Measurements from ENCODE around the gene PLCB1. TPM values are rescaled to one million over a fixed set of nuclear protein-coding genes. Genes with fewer than 3 reads are reported as not detected.

PLCB1 gene
- total RNA-seq, 1 donor from 2014 or later, result 58.5 TPM

DNA sequence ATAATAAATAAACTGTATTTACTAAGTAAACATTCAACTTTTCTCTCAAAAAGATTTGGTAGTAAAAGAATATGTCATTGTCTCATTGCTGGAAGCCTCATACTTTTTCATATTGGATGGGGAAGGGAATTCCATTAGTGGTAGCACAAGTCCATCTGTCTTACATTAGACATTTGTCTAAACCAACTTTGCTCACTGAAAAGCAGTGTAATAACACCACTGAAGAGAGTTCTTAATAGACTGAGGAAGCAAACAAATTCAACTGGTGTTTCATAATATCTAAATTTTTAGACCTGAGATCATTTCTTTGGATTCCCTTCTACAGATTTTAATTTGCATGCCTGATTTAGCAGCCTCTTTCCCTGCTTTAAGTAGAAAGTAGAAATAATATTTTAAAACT is 62.7 kb downstream of the PLCB1 start:
- intact Hi-C loops (cut with DNase I), result no loop called here
- DNase-seq (ENCODE audit: low spot score) (no peak), ATAC-seq (peak; percentile 78)

DNA sequence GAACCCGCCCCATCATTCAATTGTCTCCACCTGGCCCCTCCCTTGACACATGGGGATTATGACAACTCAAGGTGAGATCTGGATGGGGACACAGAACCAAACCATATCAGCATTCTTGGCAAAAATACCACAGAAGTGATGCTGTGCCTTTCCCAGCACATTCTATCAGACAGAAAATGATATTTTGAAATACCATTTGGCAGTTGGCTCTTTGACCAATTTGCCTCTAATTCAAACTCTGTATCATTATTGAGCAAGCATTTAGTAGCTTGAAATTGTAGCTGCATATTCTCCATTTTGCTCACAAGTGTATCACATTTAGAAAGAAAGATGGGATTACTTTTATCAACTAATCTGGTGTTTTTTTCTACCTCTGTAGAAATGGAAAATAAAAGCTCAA is 64.0 kb downstream of the PLCB1 start:
- no peak for DNase-seq (ENCODE audit: low spot score)
- no peak for ATAC-seq
- intact Hi-C loops (cut with DNase I), result no loop called here

DNA sequence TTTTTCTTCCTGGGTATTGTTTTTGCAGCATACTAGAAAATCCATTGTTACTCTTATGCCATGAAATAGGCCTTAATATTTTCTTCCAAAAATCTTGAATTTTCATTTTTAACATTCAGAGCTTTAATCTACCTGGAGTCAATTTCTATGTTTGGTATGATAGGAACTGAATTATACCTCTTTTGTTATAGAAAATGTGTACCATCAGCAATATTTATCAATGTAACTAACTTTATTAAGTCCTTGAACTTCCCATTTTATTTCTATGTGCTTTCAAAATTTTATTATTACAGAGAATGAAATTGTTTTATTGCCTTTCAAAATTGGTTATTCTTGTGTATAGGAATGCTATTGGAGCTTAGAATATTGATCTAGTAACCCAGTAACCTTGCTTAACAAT is 68.2 kb downstream of the PLCB1 start:
- ATAC-seq, result no peak
- DNase-seq (ENCODE audit: low spot score), result no peak
- intact Hi-C loops (cut with DNase I), result no loop called here

DNA sequence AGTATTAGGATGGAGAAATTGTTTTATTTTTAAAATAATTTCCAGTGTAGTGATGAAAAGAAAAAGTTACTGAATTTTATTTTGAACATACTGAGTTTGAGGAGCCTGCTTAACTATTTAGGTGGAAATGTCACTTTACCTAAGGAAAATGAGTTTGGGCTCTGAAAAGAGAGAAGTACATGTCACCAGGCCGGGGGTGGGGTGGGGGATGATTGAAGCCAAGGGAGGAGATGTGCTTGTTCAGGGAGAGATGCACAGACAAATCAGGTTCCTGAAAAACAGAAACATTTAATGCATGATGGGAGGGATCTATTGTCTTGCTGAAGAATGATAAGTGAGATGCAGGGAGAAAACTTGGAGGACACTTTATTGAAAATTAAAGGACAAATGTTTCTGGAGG is 71.3 kb downstream of the PLCB1 start:
- ATAC-seq, result no peak
- DNase-seq (ENCODE audit: low spot score), result no peak
- intact Hi-C loops (cut with DNase I), result no loop called here

DNA sequence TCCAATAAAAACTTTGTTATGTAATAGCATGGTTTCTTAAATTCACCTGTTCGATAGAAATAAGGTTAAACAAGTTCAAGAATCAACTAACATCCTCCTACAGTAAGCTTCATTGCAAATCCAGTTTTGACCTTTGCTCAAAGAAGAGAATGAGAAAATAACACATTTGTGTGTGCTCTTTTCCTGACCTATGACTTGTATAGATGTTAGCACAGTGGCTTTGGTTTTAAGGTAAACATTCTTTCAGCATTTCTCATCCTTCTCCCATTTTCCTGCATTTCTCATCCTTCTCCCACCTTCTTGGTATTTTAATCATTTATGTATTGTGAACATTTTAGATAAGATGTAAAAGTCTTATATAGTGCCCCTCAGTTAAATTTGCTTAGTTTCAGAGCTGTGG is 73.9 kb downstream of the PLCB1 start:
- ATAC-seq, result no peak
- intact Hi-C loops (cut with DNase I), result no loop called here
- no peak for DNase-seq (ENCODE audit: low spot score)

DNA sequence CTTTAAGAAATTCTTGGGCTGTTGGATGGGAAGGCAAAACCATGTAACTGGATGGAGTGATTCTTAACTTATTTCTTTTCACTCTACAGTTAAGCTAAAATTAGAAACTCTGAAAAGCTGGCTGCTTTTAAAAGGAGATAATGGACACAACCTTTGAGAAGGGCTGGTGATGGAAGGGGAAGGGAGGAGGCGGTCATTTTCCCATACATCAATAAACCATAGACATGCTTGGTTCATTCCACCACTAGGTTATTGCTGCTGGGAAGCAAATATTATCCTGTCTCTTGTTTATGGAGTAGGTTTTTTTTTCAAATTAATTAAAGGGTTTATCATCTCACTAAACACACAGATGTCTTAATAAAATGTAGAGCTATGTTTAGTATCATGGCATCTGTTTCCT is 76.2 kb downstream of the PLCB1 start:
- DNase-seq (ENCODE audit: low spot score), result no peak
- intact Hi-C loops (cut with DNase I), result no loop called here
- ATAC-seq, result no peak

DNA sequence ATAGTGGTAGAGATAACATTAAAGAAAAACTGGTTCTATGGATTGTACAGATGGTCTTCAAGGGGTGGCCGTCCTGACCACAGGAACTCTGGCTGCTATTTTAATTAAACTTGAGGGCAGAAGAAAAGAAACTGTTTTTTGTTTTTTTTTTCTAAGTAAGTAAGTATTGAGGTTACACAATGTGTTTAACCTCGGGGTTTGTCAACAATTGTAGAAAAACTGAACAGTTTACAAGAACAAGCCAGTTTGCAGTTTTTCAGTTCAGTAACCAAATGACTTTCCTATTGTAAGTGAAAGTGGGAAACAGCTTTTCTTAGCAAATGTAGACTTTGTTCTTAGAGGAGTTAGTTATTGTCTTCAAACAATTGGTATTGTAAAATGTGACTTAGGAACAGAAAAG is 77.0 kb downstream of the PLCB1 start:
- DNase-seq (ENCODE audit: low spot score), result no peak
- no peak for ATAC-seq
- intact Hi-C loops (cut with DNase I), result no loop called here

DNA sequence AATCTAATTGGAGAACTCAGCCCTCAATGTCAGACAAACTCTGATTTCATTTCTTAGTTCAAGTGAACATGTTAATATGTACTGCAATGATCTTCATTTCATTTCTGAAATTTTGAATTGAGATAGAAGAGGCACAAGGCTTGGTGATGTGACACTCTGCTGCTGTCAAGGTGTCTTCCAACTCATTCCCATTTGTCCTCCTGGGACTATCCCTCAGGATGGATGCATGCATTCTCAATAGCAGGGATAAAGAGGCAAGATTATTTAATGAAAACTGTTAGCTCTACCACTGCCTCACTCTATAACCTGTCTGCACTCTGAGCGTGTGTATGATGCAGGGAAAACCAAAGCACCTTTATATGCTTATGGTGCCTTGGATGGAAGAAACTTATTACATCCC is 78.7 kb downstream of the PLCB1 start:
- ATAC-seq, result no peak
- intact Hi-C loops (cut with DNase I), result no loop called here
- no peak for DNase-seq (ENCODE audit: low spot score)

DNA sequence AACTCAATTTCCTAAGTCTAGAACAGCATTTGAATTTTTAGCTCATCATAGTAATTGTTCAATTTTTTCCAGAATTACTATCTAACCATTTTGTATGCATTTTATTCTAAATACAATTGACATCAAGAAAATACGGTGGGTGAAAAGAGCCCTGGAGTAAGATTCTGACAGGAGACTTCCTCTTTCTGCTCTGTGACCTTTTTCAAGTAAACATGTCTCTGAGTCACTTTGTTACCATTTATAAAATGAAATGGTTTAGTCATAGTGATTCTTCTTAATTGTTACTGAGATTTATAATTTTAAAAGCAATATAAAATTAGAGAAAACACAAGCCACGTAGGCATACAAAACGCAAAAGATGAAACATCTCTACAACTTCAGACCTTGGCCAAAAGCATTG is 80.2 kb downstream of the PLCB1 start:
- no peak for ATAC-seq
- DNase-seq (ENCODE audit: low spot score), result no peak
- intact Hi-C loops (cut with DNase I), result no loop called here

DNA sequence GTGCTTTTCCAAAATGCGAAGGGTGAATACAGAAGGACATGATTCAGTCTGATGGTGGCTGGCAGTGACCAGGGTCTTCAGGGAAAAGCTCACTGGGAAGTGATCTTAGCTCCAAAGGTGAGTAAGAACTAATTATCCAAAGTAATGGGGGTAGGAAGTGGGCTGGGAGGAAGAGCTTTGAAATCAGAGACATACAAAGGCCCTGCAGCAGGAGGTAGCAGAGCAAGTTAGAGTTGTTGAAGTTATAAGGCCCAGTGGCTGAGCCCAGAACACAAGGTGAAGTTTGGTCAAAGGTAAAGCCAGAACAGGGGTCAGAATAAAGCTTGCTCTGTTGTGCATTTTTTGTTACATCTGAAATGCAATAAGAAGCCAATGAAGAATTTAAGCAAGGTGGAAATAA is 81.2 kb downstream of the PLCB1 start:
- no peak for DNase-seq (ENCODE audit: low spot score)
- ATAC-seq, result no peak
- intact Hi-C loops (cut with DNase I), result no loop called here

DNA sequence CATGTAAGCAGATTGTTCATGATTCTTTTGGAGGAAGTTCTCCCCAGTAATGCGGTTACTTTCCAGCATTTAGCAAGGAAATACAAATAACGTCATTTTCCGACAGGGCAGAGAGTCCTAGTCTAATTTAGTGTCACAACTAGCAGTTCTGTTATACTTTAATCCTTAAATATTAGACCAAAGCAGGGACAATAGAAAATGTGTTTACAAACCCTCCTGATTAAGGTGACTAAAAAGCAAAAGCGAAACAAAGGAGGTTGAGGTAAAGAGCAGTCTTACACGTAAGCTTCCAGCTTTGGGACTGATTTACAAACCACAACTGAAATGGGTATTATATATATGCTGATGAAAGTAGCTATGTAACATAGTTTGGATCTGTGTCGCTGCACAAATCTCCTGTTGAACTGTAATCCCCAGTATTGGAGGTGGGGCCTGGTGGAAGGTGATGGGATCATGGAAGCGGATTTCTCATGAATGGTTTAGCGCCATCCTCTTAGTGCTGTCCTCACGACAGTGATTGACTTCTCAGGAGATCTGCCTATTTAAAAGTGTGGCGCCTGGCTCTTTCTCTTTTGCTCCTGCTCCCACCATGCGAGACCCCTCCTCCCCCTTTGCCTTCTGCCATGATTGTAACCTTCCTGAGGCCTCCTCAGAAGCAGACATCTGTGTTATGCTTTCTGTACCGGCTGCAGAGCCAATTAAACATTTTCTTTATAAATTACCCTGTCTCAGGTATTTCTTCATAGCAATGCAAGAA is 81.9 kb downstream of the PLCB1 start:
- DNase-seq (ENCODE audit: low spot score) (no peak), ATAC-seq (no peak)
- intact Hi-C loops (cut with DNase I), result no loop called here

DNA sequence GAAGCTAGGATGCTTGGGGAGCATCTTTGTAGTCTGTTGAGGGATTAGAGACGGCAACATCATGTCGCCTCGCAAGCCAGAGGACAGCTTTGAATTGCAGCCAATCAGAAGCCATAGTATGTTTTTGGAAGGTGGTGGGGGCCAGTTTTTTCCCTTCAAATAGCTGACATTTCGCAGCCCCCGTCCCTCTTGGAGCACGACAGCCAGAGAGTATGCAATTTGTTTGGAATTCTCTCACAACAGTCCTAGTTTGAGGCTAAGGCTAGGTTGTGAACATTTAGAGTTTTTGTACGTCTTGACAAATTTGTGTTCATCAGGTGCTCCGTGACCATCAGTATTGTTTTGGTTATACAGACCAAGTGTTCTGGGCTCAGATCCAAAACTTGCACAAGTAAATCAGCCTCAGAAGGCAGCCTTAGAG is 83.3 kb downstream of the PLCB1 start:
- no peak for ATAC-seq
- intact Hi-C loops (cut with DNase I), result no loop called here
- DNase-seq (ENCODE audit: low spot score), result no peak

DNA sequence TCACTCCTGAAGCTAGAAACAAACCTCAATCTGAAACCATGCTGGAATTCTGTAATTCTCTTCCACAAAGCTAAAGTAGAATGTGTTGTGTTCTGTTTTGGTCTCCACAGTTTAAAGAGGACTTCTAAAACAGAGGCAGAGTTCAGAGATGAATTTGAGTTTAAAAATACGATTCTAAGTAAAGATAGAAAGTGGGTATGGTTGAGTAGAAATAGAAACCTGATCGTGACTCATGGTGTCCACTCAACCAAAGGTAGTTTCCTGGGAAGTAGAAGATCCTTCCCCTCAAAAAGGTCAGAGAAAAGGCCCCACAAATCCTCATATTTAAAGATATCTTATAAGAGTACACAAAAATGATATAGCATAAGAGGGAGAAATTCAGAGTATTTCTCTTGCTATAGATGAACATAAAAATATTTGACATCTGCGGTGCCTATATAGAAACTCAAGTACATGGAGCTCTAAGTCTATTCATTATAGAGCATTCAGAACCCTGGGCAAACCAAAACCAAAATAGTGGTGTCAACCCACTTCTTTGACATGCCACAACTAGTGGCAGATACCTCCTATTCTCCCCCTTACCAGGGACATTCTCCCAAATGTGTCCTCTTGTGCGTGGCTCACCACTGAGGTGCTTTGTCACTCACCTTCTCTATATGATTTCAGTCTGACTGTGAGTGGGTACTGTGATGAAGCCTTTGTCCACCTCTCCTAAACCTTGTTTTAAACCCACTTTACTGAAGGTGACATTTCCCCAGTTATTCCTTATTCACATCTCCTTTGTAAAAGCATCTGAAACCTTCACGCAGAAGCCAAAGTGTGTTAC is 84.5 kb downstream of the PLCB1 start:
- intact Hi-C loops (cut with DNase I), result no loop called here
- DNase-seq (ENCODE audit: low spot score), result no peak

DNA sequence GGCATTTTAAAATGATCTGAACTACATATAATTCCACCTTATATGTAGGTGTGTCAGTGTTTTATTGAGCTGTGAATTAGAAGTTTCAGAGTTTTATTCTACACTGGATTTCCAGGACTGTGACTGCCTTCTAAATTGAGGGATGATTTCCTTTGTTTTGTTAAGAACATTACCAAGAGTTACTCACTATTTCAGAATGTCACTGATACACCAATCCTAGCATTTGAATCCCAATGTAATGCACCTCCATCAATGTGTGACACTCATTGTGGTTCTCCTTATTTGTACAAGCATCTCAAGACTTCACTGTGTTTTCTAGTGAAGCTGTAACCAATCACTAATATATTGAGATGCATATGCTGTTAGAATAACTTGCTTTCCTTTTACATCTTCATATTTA is 86.8 kb downstream of the PLCB1 start:
- no peak for ATAC-seq
- no peak for DNase-seq (ENCODE audit: low spot score)
- intact Hi-C loops (cut with DNase I), result no loop called here

More for the DNA sequence above, 84.5 kb downstream of the PLCB1 start:
- ATAC-seq, result no peak

DNA sequence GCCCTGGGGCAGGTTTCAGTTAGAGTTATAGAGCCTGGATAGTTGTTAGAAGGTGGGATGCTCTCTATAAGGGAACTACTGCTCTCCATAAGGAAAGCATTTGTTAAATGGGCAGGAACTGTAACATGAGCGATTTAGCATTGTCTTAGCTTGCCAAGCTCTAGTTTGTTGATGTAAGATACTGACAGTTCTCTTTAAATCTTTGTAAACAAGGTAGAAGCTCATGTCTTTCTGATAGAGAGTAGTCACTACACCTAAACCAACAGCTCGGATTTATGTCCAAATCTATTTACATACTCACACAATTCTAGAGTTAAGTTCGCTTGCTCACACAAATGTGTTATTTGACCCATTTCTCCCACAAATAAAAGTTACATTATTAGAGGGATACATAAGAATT is 87.3 kb downstream of the PLCB1 start:
- intact Hi-C loops (cut with DNase I), result no loop called here
- DNase-seq (ENCODE audit: low spot score), result no peak
- ATAC-seq, result no peak

DNA sequence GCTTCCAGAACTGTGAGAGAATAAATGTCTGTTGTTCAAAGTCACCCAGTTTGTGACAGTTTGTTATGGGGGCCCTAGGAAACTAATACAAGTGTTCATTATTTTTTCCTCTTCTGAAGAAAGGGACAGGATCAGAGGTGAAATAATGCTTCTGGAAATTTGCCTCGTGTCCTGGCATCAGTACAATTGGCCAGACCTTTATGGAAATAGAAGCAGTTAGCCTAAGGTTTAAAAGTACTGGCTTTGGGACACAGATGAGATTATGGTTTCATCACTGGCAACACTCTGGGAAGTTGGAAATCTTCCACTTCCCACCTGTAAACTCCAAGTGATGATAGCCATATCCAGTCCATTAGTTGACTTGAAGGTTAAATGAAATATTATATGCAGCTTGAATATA is 88.7 kb downstream of the PLCB1 start:
- no peak for ATAC-seq
- intact Hi-C loops (cut with DNase I), result no loop called here
- no peak for DNase-seq (ENCODE audit: low spot score)

DNA sequence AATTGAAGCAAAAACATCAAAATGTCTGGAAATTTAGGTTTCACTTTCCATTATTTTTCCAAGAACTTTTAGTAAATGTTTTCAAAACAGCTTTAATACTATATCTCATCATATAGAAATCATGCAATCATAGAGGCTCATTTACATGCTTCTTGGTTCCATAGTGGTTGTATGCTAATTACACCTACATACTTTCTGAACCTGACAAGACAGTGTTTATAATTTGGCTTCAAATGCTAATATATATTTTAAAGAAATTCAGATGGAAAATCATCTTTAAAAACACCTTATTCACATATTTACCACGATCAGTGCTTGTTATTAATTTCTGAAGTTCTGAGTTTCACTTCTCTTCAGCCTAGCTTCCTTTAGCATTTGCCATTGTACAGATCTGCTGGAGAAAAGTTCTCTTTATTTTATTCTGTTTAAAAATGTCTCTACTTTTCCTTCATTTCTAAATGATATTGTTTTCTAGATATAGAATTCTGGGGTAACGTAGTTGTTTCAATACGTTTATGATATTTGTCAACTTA is 89.9 kb downstream of the PLCB1 start:
- DNase-seq (ENCODE audit: low spot score) (no peak), ATAC-seq (no peak)
- intact Hi-C loops (cut with DNase I), result no loop called here

DNA sequence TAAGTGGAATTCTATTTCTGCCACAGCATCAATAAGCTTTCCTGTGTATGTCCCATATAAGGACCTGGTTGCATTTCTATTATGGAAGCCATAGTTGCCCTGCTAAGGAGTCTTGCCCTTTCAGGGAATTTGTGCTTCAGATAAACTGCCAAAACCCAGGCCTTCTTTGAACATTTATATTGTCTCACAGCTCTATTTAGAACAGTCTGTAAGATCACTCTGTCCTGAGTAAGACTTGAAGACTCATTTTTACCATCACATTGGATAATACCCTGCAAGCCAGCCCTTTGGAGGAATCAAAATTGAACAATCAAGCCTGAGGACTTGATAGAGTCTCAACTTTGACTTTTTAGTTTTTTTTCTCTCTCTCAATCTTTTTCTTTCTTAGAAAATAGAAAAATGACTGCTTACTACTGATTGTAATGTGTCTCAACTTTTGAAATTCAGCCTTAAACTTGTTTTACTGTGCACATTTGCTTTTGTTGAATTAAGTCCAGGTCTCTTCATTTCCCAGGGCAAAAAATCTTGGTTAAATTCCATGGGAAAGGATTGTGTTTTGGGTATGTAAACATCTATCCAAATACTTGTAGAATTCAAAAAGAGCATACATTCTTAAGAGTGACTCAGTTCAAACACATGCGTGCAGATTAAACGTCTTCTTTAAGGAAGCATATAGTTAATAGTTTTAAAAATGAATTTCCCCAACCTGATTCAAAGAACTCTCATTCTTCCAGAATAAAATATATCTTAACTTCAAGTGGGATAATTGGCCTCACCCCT is 91.2 kb downstream of the PLCB1 start:
- intact Hi-C loops (cut with DNase I), result no loop called here
- DNase-seq (ENCODE audit: low spot score) (no peak), ATAC-seq (peak; percentile 34)

DNA sequence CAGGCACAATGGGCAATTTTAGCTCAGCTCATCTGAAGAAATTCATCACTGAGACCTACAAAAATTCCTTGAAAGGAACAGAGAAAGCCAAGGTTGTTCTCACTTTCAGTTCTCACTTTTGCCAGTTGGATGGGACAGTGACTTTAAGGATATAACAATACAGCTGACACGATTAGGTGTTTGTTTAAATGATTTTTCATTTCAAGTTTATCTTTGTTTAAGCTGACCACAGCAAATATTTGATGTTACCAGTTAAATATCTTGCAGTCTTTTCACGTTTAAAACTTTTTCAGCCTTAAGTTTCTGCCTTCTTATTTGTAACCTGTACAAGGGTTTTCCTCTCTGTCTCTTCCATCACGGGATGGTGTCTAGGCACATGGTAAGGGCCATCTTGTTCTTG is 93.6 kb downstream of the PLCB1 start:
- DNase-seq (ENCODE audit: low spot score) (no peak), ATAC-seq (no peak)
- intact Hi-C loops (cut with DNase I), result no loop called here

DNA sequence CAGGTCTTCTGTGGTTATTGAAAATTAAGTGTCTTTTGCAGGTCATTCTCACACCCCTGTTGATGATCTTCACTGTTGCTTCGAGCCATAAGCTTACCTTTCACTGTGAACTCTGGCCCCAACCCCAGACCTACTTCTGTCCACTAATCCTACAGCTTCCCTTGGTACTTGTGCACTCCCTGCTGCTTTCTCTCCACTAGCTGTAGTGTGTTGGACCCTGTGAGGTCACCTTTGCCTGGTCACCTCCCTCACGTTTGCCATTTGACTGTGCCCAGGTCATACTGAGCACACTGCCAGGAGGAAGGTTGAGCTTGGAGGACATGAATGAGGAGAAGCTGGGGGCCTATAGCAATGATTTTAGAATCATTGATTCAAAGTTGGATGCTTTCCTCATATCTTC is 94.0 kb downstream of the PLCB1 start:
- no peak for DNase-seq (ENCODE audit: low spot score)
- ATAC-seq, result no peak
- intact Hi-C loops (cut with DNase I), result no loop called here

All from sciatic nerve (tissue), 2 donors.